ENCODE results near the gene BPIFB3. TPM values are rescaled to one million over a fixed set of nuclear protein-coding genes. Genes with fewer than 3 reads are reported as not detected.

BPIFB3 gene
- total RNA-seq = not detected
- polyA plus RNA-seq (2013, experiment 1 of 2) = not detected
- polyA plus RNA-seq (2013, experiment 2 of 2) = not detected
- long read RNA-seq, experiment 1 = 0 reads
- long read RNA-seq, experiment 2 = 0 reads
- long read RNA-seq, experiment 3 = 0 reads
- long read RNA-seq, experiment 4 = 0 reads

GRCh38 chr20:33053291-33054106, at the start of gene BPIFB3:
BPIFB3 (plus strand) TSS chr20:33053903; CDS start chr20:33055436, 1,533 bp downstream.
- no peak within 1 kb of the TSS for H3K27ac Mint-ChIP-seq

GRCh38 chr20:33004141-33004751, 49.5 kb upstream of the BPIFB3 start, which contains the start of gene SUN5:
SUN5 (minus strand) TSS chr20:33004433; CDS start chr20:33004340, 93 bp downstream.
- Histone ChIP-seq H3K4me3 (ENCODE audit: low read length) (no peak within 1 kb of the TSS), H3K36me3 (ENCODE audit: control insufficient read depth, insufficient read depth, low read length) (no peaks in the 10 kb centered on the region), H3K27me3 (ENCODE audit: control insufficient read depth, insufficient read depth, low read length, poor library complexity, severe bottlenecking) (no peaks in the 10 kb centered on the region), H3K27ac (ENCODE audit: low read depth, low read length) (no peak within 1 kb of the TSS), H3K9me3 (ENCODE audit: control insufficient read depth, low read length) (peaks cover 5% of the 10 kb centered on the region), H3K9ac (ENCODE audit: extremely low read depth, low read length, poor library complexity, severe bottlenecking) (no peak within 1 kb of the TSS), H3K4me1 (ENCODE audit: control insufficient read depth, insufficient read depth, low read length) (peaks cover 3% of the 10 kb centered on the region)
- H3K4me1 Mint-ChIP-seq = peaks cover 9% of the 10 kb centered on the region
- H3K36me3 Mint-ChIP-seq (ENCODE audit: low read depth) = no peaks in the 10 kb centered on the region
- no peaks in the 10 kb centered on the region for H3K27me3 Mint-ChIP-seq (ENCODE audit: insufficient read depth)
- H3K27ac Mint-ChIP-seq = no peak within 1 kb of the TSS
- WGBS, 2 experiments (ENCODE audit: insufficient coverage in 1 of 2, insufficient read length in 1 of 2) = 85 to 92% methylated on average over 4 to 6 of the region's 6 CpGs
- peaks cover 3% of the 10 kb centered on the region for H3K9me3 Mint-ChIP-seq
- no peak within 1 kb of the TSS for H3K4me3 Mint-ChIP-seq
- no peak for DNase-seq
- no peak for TF ChIP-seq CTCF (conservative IDR thresholded peaks at IDR 0.05)

More at GRCh38 chr20:33053291-33054106, at the start of gene BPIFB3:
- Mint-ChIP-seq H3K36me3 (ENCODE audit: low read depth) (no peaks in the 10 kb centered on the region), H3K27me3 (ENCODE audit: insufficient read depth) (no peaks in the 10 kb centered on the region), H3K4me1 (peaks cover 30% of the 10 kb centered on the region), H3K4me3 (no peak within 1 kb of the TSS), H3K9me3 (no peaks in the 10 kb centered on the region)
- no peak within 1 kb of the TSS for H3K4me3 ChIP-seq (ENCODE audit: low read length)
- WGBS, 2 experiments (ENCODE audit: insufficient coverage in 1 of 2, insufficient read length in 1 of 2) = 87 to 88% methylated on average over 12 to 25 of the region's 25 CpGs
- H3K36me3 ChIP-seq (ENCODE audit: control insufficient read depth, insufficient read depth, low read length) = no peaks in the 10 kb centered on the region
- no peak for TF ChIP-seq CTCF (conservative IDR thresholded peaks at IDR 0.05)
- DNase-seq = peak; percentile 57
- H3K27me3 ChIP-seq (ENCODE audit: control insufficient read depth, insufficient read depth, low read length, poor library complexity, severe bottlenecking) = no peaks in the 10 kb centered on the region
- H3K9ac ChIP-seq (ENCODE audit: extremely low read depth, low read length, poor library complexity, severe bottlenecking) = no peak within 1 kb of the TSS
- H3K9me3 ChIP-seq (ENCODE audit: control insufficient read depth, low read length) = no peaks in the 10 kb centered on the region
- H3K27ac ChIP-seq (ENCODE audit: low read depth, low read length) = no peak within 1 kb of the TSS
- no peaks in the 10 kb centered on the region for H3K4me1 ChIP-seq (ENCODE audit: control insufficient read depth, insufficient read depth, low read length)

GRCh38 chr20:33005132-33005566, 48.6 kb upstream of the BPIFB3 start:
- peaks cover 9% of the 10 kb centered on the region for H3K4me1 Mint-ChIP-seq
- Histone ChIP-seq H3K27me3 (ENCODE audit: control insufficient read depth, insufficient read depth, low read length, poor library complexity, severe bottlenecking) (no peaks in the 10 kb centered on the region), H3K4me3 (ENCODE audit: low read length) (no peak overlapping the region), H3K9ac (ENCODE audit: extremely low read depth, low read length, poor library complexity, severe bottlenecking) (no peak overlapping the region), H3K9me3 (ENCODE audit: control insufficient read depth, low read length) (peaks cover 5% of the 10 kb centered on the region), H3K4me1 (ENCODE audit: control insufficient read depth, insufficient read depth, low read length) (peaks cover 5% of the 10 kb centered on the region), H3K36me3 (ENCODE audit: control insufficient read depth, insufficient read depth, low read length) (no peaks in the 10 kb centered on the region), H3K27ac (ENCODE audit: low read depth, low read length) (no peak overlapping the region)
- no peak overlapping the region for H3K27ac Mint-ChIP-seq
- no peaks in the 10 kb centered on the region for H3K36me3 Mint-ChIP-seq (ENCODE audit: low read depth)
- WGBS, 2 experiments (ENCODE audit: insufficient coverage in 1 of 2, insufficient read length in 1 of 2) = 51 to 61% methylated on average over 4 of the region's 4 CpGs
- TF ChIP-seq CTCF (conservative IDR thresholded peaks at IDR 0.05) = peak; percentile 98
- peak; percentile 71 for DNase-seq
- no peaks in the 10 kb centered on the region for H3K27me3 Mint-ChIP-seq (ENCODE audit: insufficient read depth)
- no peak overlapping the region for H3K4me3 Mint-ChIP-seq
- peaks cover 3% of the 10 kb centered on the region for H3K9me3 Mint-ChIP-seq

Data from endodermal cell (in vitro differentiated cells).